Spleen (tissue), 11 donors: Measurements from ENCODE around the gene DCUN1D3. TPM values are rescaled to one million over a fixed set of nuclear protein-coding genes. Genes with fewer than 3 reads are reported as not detected.

ENCODE experiments used
- DNase-seq: peaks from one replicate; pipeline ENCODE4 v3.0.0-alpha.2; 2020
- H3K27ac ChIP-seq, 8 donors: fragments of 200-600 bp; sonication (generic) in 7 of 8; 1 replicate in 4 of 8; 2 replicates in 4 of 8; pipeline versions ENCODE4 v1.5.0 to v1.8.0; 2016 to 2021; ENCODE audit warnings: inconsistent platforms in 4 of 8, mild to moderate bottlenecking in 4 of 8, moderate library complexity in 1 of 8
- H3K27me3 ChIP-seq, 7 donors: fragments of 200-600 bp; sonication (generic) in 6 of 7; replicated peaks in 1 of 7; 1 replicate in 4 of 7; 2 replicates in 3 of 7; pipeline versions ENCODE4 v1.5.0 to v1.8.0; 2016 to 2021; ENCODE audit warnings: inconsistent platforms in 3 of 7, mild to moderate bottlenecking in 1 of 7
- H3K36me3 ChIP-seq, 6 donors: fragments of 200-600 bp; sonication (generic) in 5 of 6; 1 replicate in 4 of 6; 2 replicates in 2 of 6; pipeline versions ENCODE4 v1.5.0 to v1.8.0; 2016 to 2021; ENCODE audit warnings: inconsistent platforms in 2 of 6
- H3K4me1 ChIP-seq, 6 donors: fragments of 200-600 bp; sonication (generic) in 5 of 6; 1 replicate in 3 of 6; 2 replicates in 3 of 6; pipeline versions ENCODE4 v1.5.0 to v1.8.0; 2016 to 2021; ENCODE audit warnings: inconsistent platforms in 3 of 6
- H3K4me3 ChIP-seq, 8 donors: fragments of 200-600 bp; sonication (generic) in 7 of 8; 1 replicate in 4 of 8; 2 replicates in 4 of 8; pipeline versions ENCODE4 v1.5.0 to v1.8.0; 2016 to 2021; ENCODE audit warnings: inconsistent platforms in 4 of 8, mild to moderate bottlenecking in 4 of 8, moderate library complexity in 2 of 8
- H3K9me3 ChIP-seq, 8 donors: fragments of 200-600 bp; sonication (generic) in 7 of 8; 1 replicate in 4 of 8; 2 replicates in 4 of 8; pipeline versions ENCODE4 v1.5.0 to v1.8.0; 2016 to 2021; ENCODE audit warnings: inconsistent platforms in 4 of 8
- POLR2A ChIP-seq, 3 donors: fragments of 450-650 bp; IDR thresholded peaks; one replicate each; pipeline ENCODE4 v1.5.1; 2017; ENCODE audit warnings: antibody characterized with exemption in 3 of 3, mild to moderate bottlenecking in 1 of 3
- POLR2AphosphoS5 ChIP-seq, 3 donors: sonication (generic); formaldehyde crosslinking; IDR thresholded peaks; one replicate each; pipeline ENCODE4 v1.5.1; 2017; ENCODE audit warnings: antibody characterized with exemption in 3 of 3
- WGBS, 5 donors: extraction: QIAGEN DNeasy Blood & Tissue Kit in 3 of 5; methylation state at CpG; one replicate each; pipeline versions ENCODE4 v1.1.5 to v1.1.7; 2013 to 2018; 5-methylcytosine and 5-hydroxymethylcytosine counted together
- intact Hi-C: fragments of 100-400 bp; cut with DNase I; formaldehyde crosslinking; loops from one replicate; pipeline ENCODE4 v1.15.0; 2023; ENCODE audit warnings: low total_unique reads
- polyA plus RNA-seq, 3 donors: library from polyadenylated mRNA; stranded (reverse); fragments of 200-250 nt; gene quantifications; one replicate each; pipeline ENCODE4 v1.2.1, GENCODE V29; 2013
- total RNA-seq, 7 donors: library from RNA; depleted of rRNA in 3 of 7; stranded (reverse); fragments of >200 nt in 3 of 7; fragmentation: NEBNext Ultra II Directional in 4 of 7; extraction: Animal tissue kit (Norgen Biotek cat#: 25700) in 4 of 7; gene quantifications; one replicate each; pipeline versions ENCODE4 v1.1.0 to v1.2.1, GENCODE V29; 2016 to 2021
- TF ChIP-seq, protein P1 (sequence below), 11 experiments: fragments of 200-600 bp in 7 of 11; fragments of 450-650 bp in 4 of 11; sonication (generic) in 4 of 11; IDR thresholded peaks in 8 of 11; conservative IDR thresholded peaks in 3 of 11; 1 replicate in 7 of 11; 2 replicates in 4 of 11; pipeline versions ENCODE4 v1.4.0 to v1.8.0; 2016 to 2021; ENCODE audit warnings: antibody characterized with exemption in 11 of 11, inconsistent platforms in 4 of 11, mild to moderate bottlenecking in 1 of 11
- donor health status: healthy with polysubstance abuse.
- donor health status: DM: no; HTN: no; CAD: no; lungs with moderate emphysema.
- donor health status: DM: no; HTN: no; CAD: no.
- donor health status: Bipolar disorder and iron deficiency.
- donor health status: healthy.
- donor health status: DM: no; HTN: no; CAD: no.
- donor health status: DM: yes; HTN: yes; CAD: no.

DCUN1D3 gene
- total and polyA plus RNA-seq, 10 donors, result 1.0 to 13.7 (median 7.8) TPM

DNA sequence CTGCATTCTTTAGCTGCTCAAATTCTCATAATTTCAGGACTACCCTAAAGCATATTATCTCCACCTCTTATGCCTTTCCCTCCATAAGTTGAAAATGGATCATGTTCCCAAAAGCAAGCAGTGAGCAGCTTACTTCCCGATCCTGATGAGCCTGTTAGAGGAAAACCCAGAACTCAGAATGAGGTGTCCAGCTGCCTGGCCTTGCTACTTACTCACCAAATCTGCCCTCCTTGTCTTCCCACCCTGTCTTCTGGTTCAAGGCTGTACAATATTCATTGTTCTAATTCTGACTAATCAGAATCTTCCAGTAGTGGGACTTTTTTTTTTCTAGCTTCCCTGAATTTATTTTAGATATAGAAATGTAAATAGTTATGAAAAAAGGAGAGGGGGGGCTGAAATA lies 11.2 kb upstream of the DCUN1D3 start:
- 33 to 62% (median 48%) methylated on average over 1 of the region's 1 CpG for WGBS, 5 donors
- Histone ChIP-seq H3K27ac (peak overlapping the region in 7 of 8 donors; percentile 58 to 80 (median 74)), H3K4me3 (no peak overlapping the region), H3K27me3 (no peaks in the 10 kb centered on the region), H3K4me1 (peaks cover 8 to 77% (median 38%) of the 10 kb centered on the region in 6 donors), H3K9me3 (no peaks in the 10 kb centered on the region), H3K36me3 (peaks cover 0 to 10% (median 0%) of the 10 kb centered on the region in 6 donors)
- DNase-seq, result no peak
- intact Hi-C loops, result no loop called here
- TF ChIP-seq, protein P1, sequence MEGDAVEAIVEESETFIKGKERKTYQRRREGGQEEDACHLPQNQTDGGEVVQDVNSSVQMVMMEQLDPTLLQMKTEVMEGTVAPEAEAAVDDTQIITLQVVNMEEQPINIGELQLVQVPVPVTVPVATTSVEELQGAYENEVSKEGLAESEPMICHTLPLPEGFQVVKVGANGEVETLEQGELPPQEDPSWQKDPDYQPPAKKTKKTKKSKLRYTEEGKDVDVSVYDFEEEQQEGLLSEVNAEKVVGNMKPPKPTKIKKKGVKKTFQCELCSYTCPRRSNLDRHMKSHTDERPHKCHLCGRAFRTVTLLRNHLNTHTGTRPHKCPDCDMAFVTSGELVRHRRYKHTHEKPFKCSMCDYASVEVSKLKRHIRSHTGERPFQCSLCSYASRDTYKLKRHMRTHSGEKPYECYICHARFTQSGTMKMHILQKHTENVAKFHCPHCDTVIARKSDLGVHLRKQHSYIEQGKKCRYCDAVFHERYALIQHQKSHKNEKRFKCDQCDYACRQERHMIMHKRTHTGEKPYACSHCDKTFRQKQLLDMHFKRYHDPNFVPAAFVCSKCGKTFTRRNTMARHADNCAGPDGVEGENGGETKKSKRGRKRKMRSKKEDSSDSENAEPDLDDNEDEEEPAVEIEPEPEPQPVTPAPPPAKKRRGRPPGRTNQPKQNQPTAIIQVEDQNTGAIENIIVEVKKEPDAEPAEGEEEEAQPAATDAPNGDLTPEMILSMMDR (IDR thresholded peaks at IDR 0.05 in 8 of 11, conservative IDR thresholded peaks at IDR 0.05 in 3 of 11), result no peak
- no peak for TF ChIP-seq POLR2A (IDR thresholded peaks at IDR 0.05)
- TF ChIP-seq POLR2AphosphoS5 (IDR thresholded peaks at IDR 0.05), result no peak

- no peaks in the 10 kb centered on the region for H3K9me3 ChIP-seq
- no peak for DNase-seq
- H3K27ac ChIP-seq, result peak overlapping the region in 7 of 8 donors; percentile 58 to 80 (median 74)
- intact Hi-C loops, result no loop called here
- no peaks in the 10 kb centered on the region for H3K27me3 ChIP-seq
- 11 to 31% (median 16%) methylated on average over 2 of the region's 2 CpGs for WGBS, 5 donors
- TF ChIP-seq POLR2A (IDR thresholded peaks at IDR 0.05), result no peak
- TF ChIP-seq POLR2AphosphoS5 (IDR thresholded peaks at IDR 0.05), result peak in 1 of 3 donors; percentile 47
- no peak overlapping the region for H3K4me3 ChIP-seq
- H3K4me1 ChIP-seq, result peaks cover 8 to 79% (median 41%) of the 10 kb centered on the region in 6 donors
- H3K36me3 ChIP-seq, result peaks cover 0 to 5% (median 0%) of the 10 kb centered on the region in 6 donors
Measured at GRCh38 chr16:20910781-20911321, 10.7 kb upstream of the DCUN1D3 start.

GRCh38 chr16:20906341-20907255 lies 6.4 kb upstream of the DCUN1D3 start:
- peak overlapping the region in 7 of 8 donors; percentile 16 to 99 (median 96) for H3K27ac ChIP-seq
- DNase-seq, result no peak
- peaks cover 0 to 7% (median 0%) of the 10 kb centered on the region in 6 donors for H3K36me3 ChIP-seq
- no peaks in the 10 kb centered on the region for H3K27me3 ChIP-seq
- H3K4me1 ChIP-seq, result peaks cover 36 to 92% (median 72%) of the 10 kb centered on the region in 6 donors
- H3K9me3 ChIP-seq, result no peaks in the 10 kb centered on the region
- intact Hi-C loops, result no loop called here
- H3K4me3 ChIP-seq, result no peak overlapping the region
- 78 to 87% (median 82%) methylated on average over 4 of the region's 4 CpGs for WGBS, 5 donors
- TF ChIP-seq POLR2AphosphoS5 (IDR thresholded peaks at IDR 0.05) (no peak), POLR2A (IDR thresholded peaks at IDR 0.05) (no peak)
- TF ChIP-seq, protein P1 (IDR thresholded peaks at IDR 0.05 in 8 of 11, conservative IDR thresholded peaks at IDR 0.05 in 3 of 11), result no peak

- Histone ChIP-seq H3K27ac (peak overlapping the region in 6 of 8 donors; percentile 76 to 99 (median 97)), H3K4me1 (peaks cover 30 to 88% (median 67%) of the 10 kb centered on the region in 6 donors)
- intact Hi-C loops, result no loop called here
Measured at GRCh38 chr16:20905576-20905975, 5.4 kb upstream of the DCUN1D3 start.

More at GRCh38 chr16:20905576-20905975, 5.4 kb upstream of the DCUN1D3 start:
- no peak for DNase-seq
- H3K27me3 ChIP-seq, result no peaks in the 10 kb centered on the region
- 67 to 89% (median 83%) methylated on average over 3 of the region's 3 CpGs for WGBS, 5 donors
- H3K9me3 ChIP-seq, result no peaks in the 10 kb centered on the region
- peaks cover 0 to 7% (median 0%) of the 10 kb centered on the region in 6 donors for H3K36me3 ChIP-seq
- TF ChIP-seq POLR2AphosphoS5 (IDR thresholded peaks at IDR 0.05), result no peak
- TF ChIP-seq, protein P1 (IDR thresholded peaks at IDR 0.05 in 8 of 11, conservative IDR thresholded peaks at IDR 0.05 in 3 of 11), result no peak
- TF ChIP-seq POLR2A (IDR thresholded peaks at IDR 0.05), result no peak
- H3K4me3 ChIP-seq, result no peak overlapping the region
